ENCODE data around the gene ANXA2R.

ANXA2R gene

GRCh38 chr5:43042626-43043399 is 2.7 kb upstream of the ANXA2R start:
- POLR2A ChIA-PET: interaction anchor here (0.7 kb wide), 1 partner anchor 40 kb away, joined by 3 read pairs; no protein-coding TSS in a partner anchor
- CTCF ChIA-PET: interaction anchor here (1.2 to 4.2 kb wide), 12 partner anchors 11 to 346 kb away, joined by 3 to 51 read pairs (median 11); no protein-coding TSS in a partner anchor
- TF ChIP-seq, protein P1, sequence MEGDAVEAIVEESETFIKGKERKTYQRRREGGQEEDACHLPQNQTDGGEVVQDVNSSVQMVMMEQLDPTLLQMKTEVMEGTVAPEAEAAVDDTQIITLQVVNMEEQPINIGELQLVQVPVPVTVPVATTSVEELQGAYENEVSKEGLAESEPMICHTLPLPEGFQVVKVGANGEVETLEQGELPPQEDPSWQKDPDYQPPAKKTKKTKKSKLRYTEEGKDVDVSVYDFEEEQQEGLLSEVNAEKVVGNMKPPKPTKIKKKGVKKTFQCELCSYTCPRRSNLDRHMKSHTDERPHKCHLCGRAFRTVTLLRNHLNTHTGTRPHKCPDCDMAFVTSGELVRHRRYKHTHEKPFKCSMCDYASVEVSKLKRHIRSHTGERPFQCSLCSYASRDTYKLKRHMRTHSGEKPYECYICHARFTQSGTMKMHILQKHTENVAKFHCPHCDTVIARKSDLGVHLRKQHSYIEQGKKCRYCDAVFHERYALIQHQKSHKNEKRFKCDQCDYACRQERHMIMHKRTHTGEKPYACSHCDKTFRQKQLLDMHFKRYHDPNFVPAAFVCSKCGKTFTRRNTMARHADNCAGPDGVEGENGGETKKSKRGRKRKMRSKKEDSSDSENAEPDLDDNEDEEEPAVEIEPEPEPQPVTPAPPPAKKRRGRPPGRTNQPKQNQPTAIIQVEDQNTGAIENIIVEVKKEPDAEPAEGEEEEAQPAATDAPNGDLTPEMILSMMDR (IDR thresholded peaks at IDR 0.05; ENCODE audit: control extremely low read depth, extremely low read depth, low read depth, missing control alignments): peak; percentile 51
- peak; percentile 67 for DNase-seq (ENCODE audit: extremely low spot score)

- POLR2A ChIA-PET: interaction anchor here (0.7 to 1.8 kb wide), 5 partner anchors 33 to 1346 kb away, joined by 3 to 13 read pairs (median 4); partner anchors contain the start of gene TMEM267
- CTCF ChIA-PET: interaction anchor here (1.2 to 4.2 kb wide), 17 partner anchors 8 to 442 kb away, joined by 3 to 51 read pairs (median 8); partner anchors contain the start of gene TMEM267
- TF ChIP-seq, protein P1 (IDR thresholded peaks at IDR 0.05; ENCODE audit: control extremely low read depth, extremely low read depth, low read depth, missing control alignments): peak; percentile 23
- DNase-seq (ENCODE audit: extremely low spot score): peak; percentile 71
These were observed 2.1 kb upstream of the ANXA2R start for GRCh38 chr5:43042176-43042625.

DNA sequence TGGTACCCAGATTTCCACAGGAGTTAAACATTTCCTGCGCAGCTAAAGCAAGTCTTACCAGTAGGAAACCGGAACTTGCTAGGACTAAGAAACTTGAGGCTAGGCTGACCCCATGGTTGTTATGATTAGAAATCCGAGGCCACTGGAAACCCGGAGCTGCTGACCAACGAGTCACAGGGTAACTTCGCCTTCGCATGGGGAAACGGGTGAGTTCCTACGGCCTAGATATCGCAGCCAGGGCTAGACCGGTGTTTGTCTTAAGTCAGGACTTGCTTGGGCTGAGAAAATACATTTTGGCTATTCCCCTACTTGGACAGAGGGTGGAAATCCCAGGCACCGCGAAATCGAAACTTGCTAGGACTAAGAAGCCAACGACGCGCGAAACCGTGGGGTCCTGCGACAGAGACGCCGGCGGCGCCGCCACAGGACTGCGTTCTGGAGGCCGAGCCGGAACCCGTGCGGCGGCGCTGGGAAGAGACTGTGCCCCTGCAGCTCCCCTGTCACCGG is 1.6 kb upstream of the ANXA2R start:
- DNase-seq (ENCODE audit: extremely low spot score): no peak
- TF ChIP-seq, protein P1 (IDR thresholded peaks at IDR 0.05; ENCODE audit: control extremely low read depth, extremely low read depth, low read depth, missing control alignments): no peak
- CTCF ChIA-PET: interaction anchor here (0.9 to 4.2 kb wide), 32 partner anchors 9 to 442 kb away, joined by 3 to 51 read pairs (median 5); partner anchors contain the start of genes TMEM267 and ZNF131
- POLR2A ChIA-PET: interaction anchor here (0.6 to 1.8 kb wide), 8 partner anchors 19 to 1346 kb away, joined by 3 to 13 read pairs (median 4); partner anchors contain the start of gene TMEM267

DNA sequence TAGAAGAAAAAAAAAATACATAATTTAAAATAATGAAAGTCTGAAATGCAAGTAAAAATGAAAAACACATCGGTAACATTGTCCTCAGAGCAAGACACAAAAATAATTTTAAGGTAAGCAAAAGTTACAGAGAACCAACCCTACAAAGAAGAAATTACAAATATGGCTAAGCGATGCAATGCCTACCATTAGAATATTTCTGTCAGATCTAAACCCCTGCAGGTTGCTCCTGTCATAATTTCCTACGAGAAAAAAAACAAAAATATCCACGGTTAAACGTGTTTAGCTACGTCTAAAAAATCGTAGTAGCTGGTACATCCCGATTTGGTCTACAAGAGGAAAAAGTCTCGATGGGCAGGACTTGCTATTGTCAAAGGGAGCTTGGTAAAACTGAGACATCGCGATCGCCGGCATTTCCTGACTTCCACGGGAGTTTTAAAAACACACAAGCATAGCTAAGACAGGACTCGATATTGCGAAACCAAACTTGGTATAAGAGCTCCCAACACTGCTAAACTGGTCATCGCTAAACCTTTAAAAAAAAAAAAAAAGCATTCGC is 1.1 kb upstream of the ANXA2R start:
- POLR2A ChIA-PET: interaction anchor here (0.6 to 1.8 kb wide), 10 partner anchors 20 to 1347 kb away, joined by 3 to 13 read pairs (median 4); partner anchors contain the start of gene TMEM267
- no peak for DNase-seq (ENCODE audit: extremely low spot score)
- CTCF ChIA-PET: interaction anchor here (0.9 to 4.2 kb wide), 34 partner anchors 9 to 443 kb away, joined by 3 to 51 read pairs (median 5); partner anchors contain the start of genes TMEM267 and ZNF131
- TF ChIP-seq, protein P1 (IDR thresholded peaks at IDR 0.05; ENCODE audit: control extremely low read depth, extremely low read depth, low read depth, missing control alignments): no peak

DNA sequence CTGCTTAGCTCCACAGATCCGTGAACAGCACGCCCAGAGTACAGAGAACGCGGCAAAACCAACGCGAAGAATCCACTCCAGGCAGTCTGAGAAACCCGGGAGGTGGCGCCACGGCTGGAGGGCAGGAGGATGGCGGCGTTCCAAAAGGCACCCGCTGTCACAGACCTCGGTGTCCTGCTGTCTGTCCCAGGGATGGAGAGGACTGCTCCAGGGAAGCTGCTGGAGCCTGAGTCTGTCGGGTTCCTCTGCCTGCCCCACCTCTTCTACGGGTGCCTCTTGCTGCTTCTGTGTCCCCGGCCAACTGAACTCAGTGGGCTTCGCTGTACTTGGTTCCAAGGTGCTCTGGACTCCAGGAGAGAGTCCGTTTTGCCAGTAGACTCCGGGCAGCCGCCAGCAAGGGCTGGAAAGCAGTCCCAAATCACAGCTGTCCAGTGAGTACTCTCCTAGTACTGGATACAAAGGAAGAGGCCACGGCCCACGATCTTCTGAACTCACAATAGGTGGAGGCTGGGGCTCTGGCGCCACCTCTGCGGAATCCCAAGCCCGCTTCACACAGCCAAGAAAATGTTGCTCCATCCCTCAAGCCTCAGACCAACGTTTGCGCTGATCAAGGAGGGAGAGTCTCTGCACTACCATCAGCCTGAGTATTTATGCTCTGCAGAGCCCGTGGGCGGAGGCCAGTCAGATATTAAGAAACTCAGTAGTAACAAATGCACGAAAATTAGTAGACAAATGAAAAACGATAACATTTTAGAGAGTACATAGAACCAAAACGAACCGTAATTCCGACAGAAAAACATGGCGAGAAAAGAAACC is 440 bp downstream of the ANXA2R start:
- TF ChIP-seq, protein P1 (IDR thresholded peaks at IDR 0.05; ENCODE audit: control extremely low read depth, extremely low read depth, low read depth, missing control alignments): peak; percentile 42
- ChIA-PET CTCF (interaction anchor here (0.9 to 4.5 kb wide), 9 partner anchors 21 to 131 kb away, joined by 3 to 58 read pairs (median 7); partner anchors contain the start of gene ZNF131), POLR2A (no interaction called here)
- DNase-seq (ENCODE audit: extremely low spot score): no peak

Data from GM10248 (cell line).